Measurements from ENCODE around the gene APMAP.

Gene APMAP

GRCh38 chr20:25019381-25020155 is 27.0 kb upstream of the APMAP start:
- Histone ChIP-seq H3K36me3 (ENCODE audit: insufficient read depth, low read length) (no peaks in the 10 kb centered on the region), H3K4me1 (ENCODE audit: insufficient read depth, low read length) (no peaks in the 10 kb centered on the region)

GRCh38 chr20:25018841-25019240 is 26.3 kb upstream of the APMAP start:
- no peaks in the 10 kb centered on the region for H3K4me1 ChIP-seq (ENCODE audit: insufficient read depth, low read length)
- H3K9me3 ChIP-seq (ENCODE audit: low read length): peaks cover 1% of the 10 kb centered on the region
- no peaks in the 10 kb centered on the region for H3K27me3 ChIP-seq (ENCODE audit: insufficient read depth, low read length)
- no peak overlapping the region for H3K4me3 ChIP-seq (ENCODE audit: low read length)
- H2AFZ ChIP-seq (ENCODE audit: low read depth, low read length): no peak overlapping the region
- H3K36me3 ChIP-seq (ENCODE audit: insufficient read depth, low read length): no peaks in the 10 kb centered on the region

More at GRCh38 chr20:25019381-25020155, 27.0 kb upstream of the APMAP start:
- Histone ChIP-seq H3K27me3 (ENCODE audit: insufficient read depth, low read length) (no peaks in the 10 kb centered on the region), H3K9me3 (ENCODE audit: low read length) (peaks cover 1% of the 10 kb centered on the region), H2AFZ (ENCODE audit: low read depth, low read length) (no peak overlapping the region), H3K4me3 (ENCODE audit: low read length) (no peak overlapping the region)

- Histone ChIP-seq H3K4me1 (ENCODE audit: insufficient read depth, low read length) (no peaks in the 10 kb centered on the region), H2AFZ (ENCODE audit: low read depth, low read length) (no peak overlapping the region), H3K27me3 (ENCODE audit: insufficient read depth, low read length) (no peaks in the 10 kb centered on the region), H3K9me3 (ENCODE audit: low read length) (peaks cover 1% of the 10 kb centered on the region), H3K36me3 (ENCODE audit: insufficient read depth, low read length) (no peaks in the 10 kb centered on the region), H3K4me3 (ENCODE audit: low read length) (no peak overlapping the region)
Observed at GRCh38 chr20:25018425-25018824, 25.9 kb upstream of the APMAP start.

- peaks cover 1% of the 10 kb centered on the region for H3K9me3 ChIP-seq (ENCODE audit: low read length)
- no peaks in the 10 kb centered on the region for H3K36me3 ChIP-seq (ENCODE audit: insufficient read depth, low read length)
- no peaks in the 10 kb centered on the region for H3K27me3 ChIP-seq (ENCODE audit: insufficient read depth, low read length)
- H3K4me1 ChIP-seq (ENCODE audit: insufficient read depth, low read length): no peaks in the 10 kb centered on the region
- H3K4me3 ChIP-seq (ENCODE audit: low read length): no peak overlapping the region
- H2AFZ ChIP-seq (ENCODE audit: low read depth, low read length): no peak overlapping the region
Observed at GRCh38 chr20:25017257-25017803, 24.8 kb upstream of the APMAP start.

- Histone ChIP-seq H3K4me1 (ENCODE audit: insufficient read depth, low read length) (no peaks in the 10 kb centered on the region), H3K9me3 (ENCODE audit: low read length) (peaks cover 1% of the 10 kb centered on the region), H2AFZ (ENCODE audit: low read depth, low read length) (no peak overlapping the region), H3K4me3 (ENCODE audit: low read length) (no peak overlapping the region), H3K36me3 (ENCODE audit: insufficient read depth, low read length) (no peaks in the 10 kb centered on the region), H3K27me3 (ENCODE audit: insufficient read depth, low read length) (no peaks in the 10 kb centered on the region)
Observed at GRCh38 chr20:25016471-25016870, 23.9 kb upstream of the APMAP start.

- no peaks in the 10 kb centered on the region for H3K27me3 ChIP-seq (ENCODE audit: insufficient read depth, low read length)
- H2AFZ ChIP-seq (ENCODE audit: low read depth, low read length): no peak overlapping the region
- no peaks in the 10 kb centered on the region for H3K36me3 ChIP-seq (ENCODE audit: insufficient read depth, low read length)
- H3K9me3 ChIP-seq (ENCODE audit: low read length): peaks cover 1% of the 10 kb centered on the region
- no peak overlapping the region for H3K4me3 ChIP-seq (ENCODE audit: low read length)
- H3K4me1 ChIP-seq (ENCODE audit: insufficient read depth, low read length): no peaks in the 10 kb centered on the region
Observed at GRCh38 chr20:25015986-25016385, 23.4 kb upstream of the APMAP start.

- Histone ChIP-seq H3K9me3 (ENCODE audit: low read length) (peaks cover 1% of the 10 kb centered on the region), H3K27me3 (ENCODE audit: insufficient read depth, low read length) (no peaks in the 10 kb centered on the region), H3K4me1 (ENCODE audit: insufficient read depth, low read length) (no peaks in the 10 kb centered on the region), H3K4me3 (ENCODE audit: low read length) (no peak overlapping the region), H3K36me3 (ENCODE audit: insufficient read depth, low read length) (no peaks in the 10 kb centered on the region), H2AFZ (ENCODE audit: low read depth, low read length) (no peak overlapping the region)
Observed at GRCh38 chr20:25014816-25015215, 22.3 kb upstream of the APMAP start.

GRCh38 chr20:25013478-25014380 is 21.2 kb upstream of the APMAP start:
- Histone ChIP-seq H3K9me3 (ENCODE audit: low read length) (peaks cover 1% of the 10 kb centered on the region), H3K4me1 (ENCODE audit: insufficient read depth, low read length) (no peaks in the 10 kb centered on the region), H3K4me3 (ENCODE audit: low read length) (no peak overlapping the region), H3K27me3 (ENCODE audit: insufficient read depth, low read length) (no peaks in the 10 kb centered on the region), H3K36me3 (ENCODE audit: insufficient read depth, low read length) (no peaks in the 10 kb centered on the region), H2AFZ (ENCODE audit: low read depth, low read length) (no peak overlapping the region)

- H3K36me3 ChIP-seq (ENCODE audit: insufficient read depth, low read length): no peaks in the 10 kb centered on the region
- H3K4me3 ChIP-seq (ENCODE audit: low read length): no peak overlapping the region
- H3K9me3 ChIP-seq (ENCODE audit: low read length): peaks cover 1% of the 10 kb centered on the region
- no peak overlapping the region for H2AFZ ChIP-seq (ENCODE audit: low read depth, low read length)
- peaks cover under 1% of the 10 kb centered on the region for H3K27me3 ChIP-seq (ENCODE audit: insufficient read depth, low read length)
- H3K4me1 ChIP-seq (ENCODE audit: insufficient read depth, low read length): no peaks in the 10 kb centered on the region
Observed at GRCh38 chr20:25012616-25013189, 20.2 kb upstream of the APMAP start.

- Histone ChIP-seq H3K9me3 (ENCODE audit: low read length) (peaks cover 1% of the 10 kb centered on the region), H3K4me3 (ENCODE audit: low read length) (no peak overlapping the region), H3K27me3 (ENCODE audit: insufficient read depth, low read length) (peaks cover 2% of the 10 kb centered on the region), H2AFZ (ENCODE audit: low read depth, low read length) (no peak overlapping the region), H3K4me1 (ENCODE audit: insufficient read depth, low read length) (no peaks in the 10 kb centered on the region), H3K36me3 (ENCODE audit: insufficient read depth, low read length) (no peaks in the 10 kb centered on the region)
Observed at GRCh38 chr20:25011831-25012241, 19.3 kb upstream of the APMAP start.

GRCh38 chr20:25011261-25011660 is 18.7 kb upstream of the APMAP start:
- Histone ChIP-seq H3K27me3 (ENCODE audit: insufficient read depth, low read length) (peaks cover 2% of the 10 kb centered on the region), H3K4me3 (ENCODE audit: low read length) (no peak overlapping the region), H3K36me3 (ENCODE audit: insufficient read depth, low read length) (no peaks in the 10 kb centered on the region), H3K9me3 (ENCODE audit: low read length) (peaks cover 1% of the 10 kb centered on the region), H2AFZ (ENCODE audit: low read depth, low read length) (no peak overlapping the region), H3K4me1 (ENCODE audit: insufficient read depth, low read length) (no peaks in the 10 kb centered on the region)

GRCh38 chr20:25009218-25010145 is 16.9 kb upstream of the APMAP start:
- Histone ChIP-seq H3K27me3 (ENCODE audit: insufficient read depth, low read length) (peaks cover 2% of the 10 kb centered on the region), H3K4me3 (ENCODE audit: low read length) (no peak overlapping the region), H3K4me1 (ENCODE audit: insufficient read depth, low read length) (no peaks in the 10 kb centered on the region), H3K9me3 (ENCODE audit: low read length) (no peaks in the 10 kb centered on the region), H3K36me3 (ENCODE audit: insufficient read depth, low read length) (no peaks in the 10 kb centered on the region), H2AFZ (ENCODE audit: low read depth, low read length) (no peak overlapping the region)

Measured in neuron (in vitro differentiated cells).